ENCODE measurements around the gene MTARC2.

MTARC2 gene

GRCh38 chr1:220797044-220797443, 48.9 kb downstream of the MTARC2 start:
- no peak for DNase-seq (ENCODE audit: low read depth, low spot score)
- no peak overlapping the region for H3K27ac ChIP-seq

- no peak overlapping the region for H3K27ac ChIP-seq
Measured at GRCh38 chr1:220797553-220797952, 49.4 kb downstream of the MTARC2 start.

GRCh38 chr1:220798338-220798737, 50.2 kb downstream of the MTARC2 start:
- DNase-seq (ENCODE audit: low read depth, low spot score), result no peak
- no peak overlapping the region for H3K27ac ChIP-seq

More at GRCh38 chr1:220797553-220797952, 49.4 kb downstream of the MTARC2 start:
- DNase-seq (ENCODE audit: low read depth, low spot score), result no peak

GRCh38 chr1:220800262-220800661, 52.1 kb downstream of the MTARC2 start:
- no peak overlapping the region for H3K27ac ChIP-seq
- no peak for DNase-seq (ENCODE audit: low read depth, low spot score)

GRCh38 chr1:220803401-220804201, 55.5 kb downstream of the MTARC2 start:
- DNase-seq (ENCODE audit: low read depth, low spot score), result no peak

GRCh38 chr1:220804202-220804586, 56.1 kb downstream of the MTARC2 start:
- no peak for DNase-seq (ENCODE audit: low read depth, low spot score)
- no peak overlapping the region for H3K27ac ChIP-seq

More at GRCh38 chr1:220803401-220804201, 55.5 kb downstream of the MTARC2 start:
- H3K27ac ChIP-seq, result no peak overlapping the region

- no peak overlapping the region for H3K27ac ChIP-seq
- DNase-seq (ENCODE audit: low read depth, low spot score), result no peak
Measured at GRCh38 chr1:220806408-220806807, 58.3 kb downstream of the MTARC2 start.

- no peak overlapping the region for H3K27ac ChIP-seq
- DNase-seq (ENCODE audit: low read depth, low spot score), result no peak
Measured at GRCh38 chr1:220807726-220808125, 59.6 kb downstream of the MTARC2 start.

- no peak for DNase-seq (ENCODE audit: low read depth, low spot score)
- H3K27ac ChIP-seq, result no peak overlapping the region
Measured at GRCh38 chr1:220808345-220809186, 60.4 kb downstream of the MTARC2 start.

- no peak for DNase-seq (ENCODE audit: low read depth, low spot score)
- no peak overlapping the region for H3K27ac ChIP-seq
Measured at GRCh38 chr1:220809187-220809550, 61.0 kb downstream of the MTARC2 start.

- no peak overlapping the region for H3K27ac ChIP-seq
- no peak for DNase-seq (ENCODE audit: low read depth, low spot score)
Measured at GRCh38 chr1:220809704-220810103, 61.6 kb downstream of the MTARC2 start.

- DNase-seq (ENCODE audit: low read depth, low spot score), result no peak
- H3K27ac ChIP-seq, result no peak overlapping the region
Measured at GRCh38 chr1:220810179-220810653, 62.1 kb downstream of the MTARC2 start.

GRCh38 chr1:220810963-220811362, 62.8 kb downstream of the MTARC2 start:
- no peak for DNase-seq (ENCODE audit: low read depth, low spot score)
- no peak overlapping the region for H3K27ac ChIP-seq

GRCh38 chr1:220811695-220812094, 63.6 kb downstream of the MTARC2 start:
- no peak for DNase-seq (ENCODE audit: low read depth, low spot score)
- no peak overlapping the region for H3K27ac ChIP-seq

GRCh38 chr1:220812308-220812707, 64.2 kb downstream of the MTARC2 start:
- DNase-seq (ENCODE audit: low read depth, low spot score), result no peak
- no peak overlapping the region for H3K27ac ChIP-seq

GRCh38 chr1:220813013-220813412, 64.9 kb downstream of the MTARC2 start:
- H3K27ac ChIP-seq, result no peak overlapping the region
- DNase-seq (ENCODE audit: low read depth, low spot score), result no peak

GRCh38 chr1:220815409-220815808, 67.3 kb downstream of the MTARC2 start:
- H3K27ac ChIP-seq, result no peak overlapping the region
- no peak for DNase-seq (ENCODE audit: low read depth, low spot score)

- H3K27ac ChIP-seq, result no peak overlapping the region
- DNase-seq (ENCODE audit: low read depth, low spot score), result no peak
Measured at GRCh38 chr1:220817907-220818306, 69.8 kb downstream of the MTARC2 start.

GRCh38 chr1:220818421-220819173, 70.5 kb downstream of the MTARC2 start:
- no peak overlapping the region for H3K27ac ChIP-seq
- no peak for DNase-seq (ENCODE audit: low read depth, low spot score)

- no peak overlapping the region for H3K27ac ChIP-seq
- DNase-seq (ENCODE audit: low read depth, low spot score), result no peak
Measured at GRCh38 chr1:220819467-220820026, 71.4 kb downstream of the MTARC2 start.
